Activated naive CD8-positive, alpha-beta T cell treated with anti-CD3 and anti-CD28 coated beads for 36 hours (primary cell): ENCODE results near the gene DCAF5. TPM values are rescaled to one million over a fixed set of nuclear protein-coding genes. Genes with fewer than 3 reads are reported as not detected.
"Not testable (repeated sequence)": the region's sequence is repeated elsewhere in the genome, so short reads cannot be mapped to it uniquely, and the experiment has no call there.

Source experiments
- DNase-seq: peaks from one replicate; pipeline ENCODE4 v3.0.0; 2021
- H3K27ac Mint-ChIP-seq: one replicate; pipeline ENCODE4 v1.8.0; 2022; ENCODE audit warnings: mild to moderate bottlenecking, moderate library complexity, mixed read lengths
- H3K27me3 Mint-ChIP-seq: one replicate; pipeline ENCODE4 v1.8.0; 2022; ENCODE audit warnings: mild to moderate bottlenecking, mixed read lengths
- H3K36me3 Mint-ChIP-seq: one replicate; pipeline ENCODE4 v1.8.0; 2021; ENCODE audit warnings: mild to moderate bottlenecking, mixed read lengths
- H3K4me1 Mint-ChIP-seq: one replicate; pipeline ENCODE4 v1.8.0; 2021; ENCODE audit warnings: mixed read lengths
- H3K4me3 Mint-ChIP-seq: one replicate; pipeline ENCODE4 v1.8.0; 2022; ENCODE audit warnings: mild to moderate bottlenecking, moderate library complexity, mixed read lengths
- H3K9me3 Mint-ChIP-seq: one replicate; pipeline ENCODE4 v1.8.0; 2022; ENCODE audit warnings: mixed read lengths
- total RNA-seq, 2 experiments: library from RNA; stranded (reverse); gene quantifications; one replicate each; pipeline ENCODE4 v1.2.3, GENCODE V29; 2021

DCAF5 gene
- total RNA-seq, 2 experiments from 2014 or later, result 33.4 to 35.1 TPM

DNA sequence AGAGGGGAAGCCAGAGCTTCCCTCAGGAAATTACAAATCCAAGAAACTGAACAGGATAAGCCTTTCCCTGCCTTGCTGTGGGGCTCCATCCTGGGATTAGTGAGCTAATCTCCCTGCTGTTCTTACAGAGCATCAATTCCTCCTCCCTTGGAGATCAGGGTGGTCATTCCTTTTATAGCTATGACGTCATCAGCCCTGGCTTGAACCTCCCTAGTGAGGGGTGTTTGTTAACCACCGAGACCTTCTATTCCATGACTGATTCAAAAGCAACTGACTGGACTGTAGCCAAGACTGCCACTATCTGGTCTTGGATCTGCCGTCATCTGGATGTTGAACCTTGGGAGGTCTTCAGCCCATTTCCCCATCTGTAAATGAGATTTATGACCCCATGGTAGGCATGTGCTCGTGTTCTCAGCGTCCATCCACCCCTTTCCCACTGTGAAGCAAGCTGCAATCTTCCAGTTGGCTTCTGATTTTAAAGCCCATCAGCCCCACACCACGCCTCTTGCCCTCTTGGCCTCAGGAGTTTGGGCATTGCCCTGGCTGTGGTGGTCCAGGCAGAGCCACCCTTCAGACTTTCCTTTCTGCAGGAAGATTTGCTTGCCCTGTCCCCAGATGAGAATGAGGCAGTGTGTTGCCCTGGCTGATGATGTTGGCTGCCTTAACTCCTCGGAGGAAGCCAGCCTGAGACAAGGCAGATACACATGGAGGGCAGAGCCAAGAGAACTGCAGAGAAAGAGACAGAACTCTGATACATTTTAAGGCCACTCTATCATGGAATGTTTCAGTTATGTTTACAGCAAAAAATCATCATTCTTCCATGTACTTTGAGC is 114.2 kb downstream of the DCAF5 start:
- H3K27ac Mint-ChIP-seq, result no peak overlapping the region
- H3K27me3 Mint-ChIP-seq, result peaks cover 47% of the 10 kb centered on the region
- H3K36me3 Mint-ChIP-seq, result no peaks in the 10 kb centered on the region
- peaks cover 12% of the 10 kb centered on the region for H3K4me1 Mint-ChIP-seq
- H3K4me3 Mint-ChIP-seq, result no peak overlapping the region
- no peak for DNase-seq
- H3K9me3 Mint-ChIP-seq, result no peaks in the 10 kb centered on the region

DNA sequence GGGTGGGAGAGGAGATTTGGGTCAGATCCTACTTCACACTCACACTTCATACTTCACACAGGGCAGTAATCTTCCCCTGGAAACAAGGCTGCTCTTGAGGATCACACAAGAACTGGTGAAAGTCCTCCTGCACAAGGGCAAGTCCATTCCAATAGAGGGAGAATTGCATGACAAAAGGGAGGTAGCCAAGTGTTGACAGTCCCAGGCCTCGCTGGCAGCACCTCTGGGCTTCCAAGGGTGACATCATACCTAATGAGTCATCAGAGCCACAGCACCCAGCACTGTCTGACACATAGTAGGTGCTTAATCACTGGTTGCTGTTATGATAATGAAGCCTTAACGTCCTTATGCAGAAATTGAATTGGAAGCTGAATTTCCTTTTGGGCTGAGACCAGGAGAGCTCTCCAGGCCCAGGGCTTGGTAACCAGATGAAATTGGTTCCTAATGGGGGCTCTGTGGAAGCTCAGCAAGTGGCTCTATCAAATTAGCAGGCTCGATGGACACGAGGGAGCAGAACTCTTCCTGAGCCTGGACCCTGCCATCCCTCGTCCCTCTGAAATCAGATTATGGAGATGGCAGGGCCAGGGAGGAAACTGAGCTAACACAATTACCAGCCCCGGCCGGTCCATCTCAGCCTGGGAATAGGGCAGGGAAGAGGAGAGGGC is 115.0 kb downstream of the DCAF5 start:
- no peak overlapping the region for H3K27ac Mint-ChIP-seq
- H3K9me3 Mint-ChIP-seq, result no peaks in the 10 kb centered on the region
- DNase-seq, result no peak
- no peaks in the 10 kb centered on the region for H3K36me3 Mint-ChIP-seq
- peaks cover 10% of the 10 kb centered on the region for H3K4me1 Mint-ChIP-seq
- H3K27me3 Mint-ChIP-seq, result peaks cover 47% of the 10 kb centered on the region
- H3K4me3 Mint-ChIP-seq, result no peak overlapping the region

- Mint-ChIP-seq H3K9me3 (no peaks in the 10 kb centered on the region), H3K4me1 (peaks cover 5% of the 10 kb centered on the region), H3K27me3 (peaks cover 43% of the 10 kb centered on the region), H3K27ac (no peak overlapping the region), H3K36me3 (no peaks in the 10 kb centered on the region), H3K4me3 (no peak overlapping the region)
- DNase-seq, result no peak
These were observed 116.0 kb downstream of the DCAF5 start for GRCh38 chr14:69036757-69037506.

- no peaks in the 10 kb centered on the region for H3K9me3 Mint-ChIP-seq
- peaks cover 32% of the 10 kb centered on the region for H3K27me3 Mint-ChIP-seq
- no peak overlapping the region for H3K4me3 Mint-ChIP-seq
- no peaks in the 10 kb centered on the region for H3K36me3 Mint-ChIP-seq
- no peak for DNase-seq
- H3K27ac Mint-ChIP-seq, result no peak overlapping the region
- peaks cover 5% of the 10 kb centered on the region for H3K4me1 Mint-ChIP-seq
These were observed 118.2 kb downstream of the DCAF5 start for GRCh38 chr14:69034612-69035262.

- no peaks in the 10 kb centered on the region for H3K4me1 Mint-ChIP-seq
- no peaks in the 10 kb centered on the region for H3K36me3 Mint-ChIP-seq
- H3K27ac Mint-ChIP-seq, result no peak overlapping the region
- no peaks in the 10 kb centered on the region for H3K27me3 Mint-ChIP-seq
- DNase-seq, result no peak
- H3K9me3 Mint-ChIP-seq, result no peaks in the 10 kb centered on the region
- H3K4me3 Mint-ChIP-seq, result no peak overlapping the region
These were observed 125.5 kb downstream of the DCAF5 start for GRCh38 chr14:69027242-69027913.

GRCh38 chr14:69023035-69023434 is 129.9 kb downstream of the DCAF5 start:
- H3K4me1 Mint-ChIP-seq, result no peaks in the 10 kb centered on the region
- H3K36me3 Mint-ChIP-seq, result no peaks in the 10 kb centered on the region
- no peak for DNase-seq
- H3K27ac Mint-ChIP-seq, result no peak overlapping the region
- H3K4me3 Mint-ChIP-seq, result no peak overlapping the region
- no peaks in the 10 kb centered on the region for H3K9me3 Mint-ChIP-seq
- no peaks in the 10 kb centered on the region for H3K27me3 Mint-ChIP-seq

GRCh38 chr14:69022093-69022492 is 130.8 kb downstream of the DCAF5 start:
- H3K9me3 Mint-ChIP-seq, DNase-seq, H3K4me3 Mint-ChIP-seq, H3K4me1 Mint-ChIP-seq, H3K27ac Mint-ChIP-seq, H3K36me3 Mint-ChIP-seq, H3K27me3 Mint-ChIP-seq: not testable (repeated sequence)

DNA sequence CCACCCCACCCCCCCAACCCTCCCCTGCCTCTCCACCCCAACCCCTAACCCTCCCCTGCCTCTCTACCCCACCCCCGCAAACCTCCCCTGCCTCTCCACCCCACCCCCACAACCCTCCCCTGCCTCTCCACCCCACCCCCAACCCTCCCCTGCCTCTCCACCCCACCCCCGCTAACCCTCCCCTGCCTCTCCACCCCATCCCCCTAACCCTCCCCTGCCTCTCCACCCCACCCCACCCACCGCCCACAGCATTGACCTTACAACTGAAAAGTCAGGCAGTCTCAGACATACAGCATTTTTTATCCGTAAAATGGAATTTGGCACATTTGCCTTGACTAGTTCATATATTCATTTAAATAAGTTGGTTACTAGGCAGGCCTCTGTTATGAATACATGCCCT is 135.2 kb downstream of the DCAF5 start:
- no peaks in the 10 kb centered on the region for H3K36me3 Mint-ChIP-seq
- DNase-seq, result no peak
- H3K27ac Mint-ChIP-seq, result no peak overlapping the region
- H3K27me3 Mint-ChIP-seq, result no peaks in the 10 kb centered on the region
- H3K9me3 Mint-ChIP-seq, result no peaks in the 10 kb centered on the region
- H3K4me1 Mint-ChIP-seq, result no peaks in the 10 kb centered on the region
- no peak overlapping the region for H3K4me3 Mint-ChIP-seq

GRCh38 chr14:69014829-69015259 is 138.1 kb downstream of the DCAF5 start:
- no peaks in the 10 kb centered on the region for H3K36me3 Mint-ChIP-seq
- H3K4me3 Mint-ChIP-seq, result no peak overlapping the region
- H3K9me3 Mint-ChIP-seq, result no peaks in the 10 kb centered on the region
- no peak for DNase-seq
- H3K4me1 Mint-ChIP-seq, result peaks cover 5% of the 10 kb centered on the region
- no peaks in the 10 kb centered on the region for H3K27me3 Mint-ChIP-seq
- H3K27ac Mint-ChIP-seq, result no peak overlapping the region

DNA sequence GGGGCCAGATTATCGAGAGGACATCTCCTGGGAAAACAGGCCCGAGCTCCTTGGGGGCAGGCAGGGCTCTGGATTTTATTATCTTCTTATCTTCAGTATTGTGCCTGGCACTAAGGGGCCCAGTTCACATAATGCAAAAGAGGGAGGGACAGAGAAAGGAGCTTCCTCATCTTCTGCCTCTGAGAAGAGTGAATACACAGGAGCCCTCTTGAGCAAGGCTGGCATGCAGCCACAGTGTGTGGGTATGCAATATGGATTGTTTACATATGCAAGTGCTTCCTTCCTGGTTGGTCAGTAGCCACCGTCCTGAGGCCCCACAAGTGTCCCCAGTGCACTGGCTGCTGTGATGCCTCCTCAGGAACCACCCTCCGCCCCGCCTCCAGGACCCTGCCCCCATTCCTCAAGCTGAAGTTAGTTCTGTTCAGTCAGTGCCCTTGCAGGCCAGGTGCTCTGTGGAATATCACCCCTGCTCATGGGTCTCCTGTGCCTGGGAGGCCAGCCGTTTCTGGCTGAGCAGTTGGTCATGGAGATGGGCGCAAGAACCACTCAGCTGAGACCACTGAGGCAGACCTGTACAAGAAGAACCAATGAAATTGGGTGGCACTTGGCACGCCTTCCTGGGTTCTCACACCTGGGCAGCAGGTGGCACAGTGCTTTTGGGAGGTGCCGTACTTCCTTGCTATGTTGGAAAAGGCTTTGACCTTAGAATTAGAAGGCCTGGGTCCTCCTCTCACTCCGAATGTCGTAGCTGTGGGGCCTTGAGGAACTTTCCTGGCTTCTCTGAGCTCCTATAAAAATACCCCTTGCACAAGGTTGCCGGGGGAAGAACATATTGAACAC is 138.8 kb downstream of the DCAF5 start:
- Mint-ChIP-seq H3K9me3 (no peaks in the 10 kb centered on the region), H3K27ac (no peak overlapping the region), H3K27me3 (no peaks in the 10 kb centered on the region), H3K36me3 (no peaks in the 10 kb centered on the region), H3K4me3 (no peak overlapping the region), H3K4me1 (peaks cover 5% of the 10 kb centered on the region)
- no peak for DNase-seq

DNA sequence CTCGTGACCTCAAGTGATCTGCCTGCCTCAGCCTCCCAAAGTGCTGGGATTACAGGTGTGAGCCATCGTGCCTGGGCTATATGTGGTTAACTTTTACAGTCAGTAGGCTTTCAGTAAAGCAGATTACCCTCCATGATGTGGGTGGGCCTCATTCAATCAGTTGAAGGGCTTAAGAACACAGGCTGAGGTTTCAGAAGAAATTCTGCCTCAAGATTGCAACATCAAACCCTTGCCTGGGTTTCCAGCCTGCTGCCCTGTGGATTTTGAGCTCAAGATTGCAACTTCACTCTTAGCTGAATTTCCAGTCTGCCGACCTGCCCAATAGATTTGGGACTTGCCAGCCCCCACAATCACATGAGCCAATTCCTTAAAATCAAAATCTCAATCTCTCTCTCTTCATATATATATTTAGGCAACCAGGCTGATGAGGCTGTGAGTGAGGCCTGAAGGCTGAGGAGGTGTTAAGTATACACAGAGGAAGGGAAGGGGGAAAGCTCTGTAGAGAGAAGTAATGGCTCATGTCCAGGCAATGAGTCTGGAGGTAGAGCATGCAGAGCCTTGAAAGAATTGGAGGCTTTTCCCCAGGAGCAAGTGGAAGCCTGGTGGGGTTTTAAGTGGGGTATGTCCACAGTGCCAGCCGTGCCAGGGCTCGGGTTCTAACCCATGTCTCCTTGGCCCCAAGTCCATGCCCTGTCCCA is 140.5 kb downstream of the DCAF5 start:
- peaks cover 5% of the 10 kb centered on the region for H3K4me1 Mint-ChIP-seq
- H3K4me3 Mint-ChIP-seq, result no peak overlapping the region
- H3K27me3 Mint-ChIP-seq, result no peaks in the 10 kb centered on the region
- H3K27ac Mint-ChIP-seq, result no peak overlapping the region
- H3K9me3 Mint-ChIP-seq, result no peaks in the 10 kb centered on the region
- no peaks in the 10 kb centered on the region for H3K36me3 Mint-ChIP-seq
- no peak for DNase-seq

GRCh38 chr14:69010648-69011047 is 142.3 kb downstream of the DCAF5 start:
- H3K4me3 Mint-ChIP-seq, result no peak overlapping the region
- DNase-seq, result peak; percentile 18
- H3K4me1 Mint-ChIP-seq, result peaks cover 5% of the 10 kb centered on the region
- H3K27me3 Mint-ChIP-seq, result no peaks in the 10 kb centered on the region
- H3K36me3 Mint-ChIP-seq, result no peaks in the 10 kb centered on the region
- no peaks in the 10 kb centered on the region for H3K9me3 Mint-ChIP-seq
- H3K27ac Mint-ChIP-seq, result no peak overlapping the region

- Mint-ChIP-seq H3K27me3 (no peaks in the 10 kb centered on the region), H3K27ac (no peak overlapping the region), H3K9me3 (no peaks in the 10 kb centered on the region)
These were observed 144.5 kb downstream of the DCAF5 start for GRCh38 chr14:69008421-69008884.

More at GRCh38 chr14:69008421-69008884, 144.5 kb downstream of the DCAF5 start:
- peaks cover 5% of the 10 kb centered on the region for H3K4me1 Mint-ChIP-seq
- H3K36me3 Mint-ChIP-seq, result no peaks in the 10 kb centered on the region
- H3K4me3 Mint-ChIP-seq, result no peak overlapping the region
- no peak for DNase-seq
